ENCODE measurements around the gene DPAGT1. TPM values are rescaled to one million over a fixed set of nuclear protein-coding genes. Genes with fewer than 3 reads are reported as not detected.

The DPAGT1 gene
- total RNA-seq: 10 to 100 TPM; 26.7 to 62.6 TPM

GRCh38 chr11:119101759-119102423 is at the start of gene DPAGT1:
Gene DPAGT1, minus strand, starts transcription at chr11:119101853. Its CDS starts 198 bp downstream, at chr11:119101655.
- peak; percentile 90 to 97 (median 94) for DNase-seq
- intact Hi-C loops (cut with DNase I): no loop called here

GRCh38 chr11:119149786-119150275 is 48.2 kb upstream of the DPAGT1 start:
- Histone ChIP-seq H3K27me3 (peaks cover 0 to 11% of the 10 kb centered on the region in 2 donors), H3K36me3 (replicated peaks in 1 of 2; ENCODE audit: insufficient read depth in 1 of 2, low read depth in 2 of 2) (no peaks in the 10 kb centered on the region), H3K4me1 (peaks cover 17% of the 10 kb centered on the region), H3K9me3 (no peaks in the 10 kb centered on the region), H3K27ac (no peak overlapping the region), H3K4me3 (no peak overlapping the region)
- DNase-seq (no peak), ATAC-seq (no peak)
- WGBS, 2 donors: 33 to 41% methylated on average over 20 to 32 of the region's 33 CpGs
- intact Hi-C loops (cut with DNase I): no loop called here
- no peak for TF ChIP-seq CTCF (IDR thresholded peaks at IDR 0.05)
- no peak for TF ChIP-seq POLR2A (IDR thresholded peaks at IDR 0.05)

More at GRCh38 chr11:119101759-119102423, at the start of gene DPAGT1:
- H3K4me3 ChIP-seq: peak within 1 kb of the TSS; percentile 65 to 79
- no peaks in the 10 kb centered on the region for H3K9me3 ChIP-seq
- H3K36me3 ChIP-seq (replicated peaks in 1 of 2; ENCODE audit: insufficient read depth in 1 of 2, low read depth in 2 of 2): peaks cover 0 to 12% of the 10 kb centered on the region in 2 donors
- no peaks in the 10 kb centered on the region for H3K27me3 ChIP-seq
- peaks cover 29% of the 10 kb centered on the region for H3K4me1 ChIP-seq
- peak within 1 kb of the TSS; percentile 78 to 96 (median 92) for H3K27ac ChIP-seq
- peak in 1 of 7 experiments; percentile 7 for TF ChIP-seq CTCF (IDR thresholded peaks at IDR 0.05)
- peak in 2 of 3 donors; percentile 59 to 66 for TF ChIP-seq POLR2A (IDR thresholded peaks at IDR 0.05)
- ATAC-seq: peak; percentile 94
- 0% methylated on average over 32 of the region's 32 CpGs for WGBS, 2 donors

- H3K27me3 ChIP-seq: peaks cover 0 to 11% of the 10 kb centered on the region in 2 donors
- ATAC-seq (peak; percentile 34), DNase-seq (peak in 2 of 4 donors; percentile 33 to 35)
- 0 to 1% methylated on average over 5 to 44 of the region's 73 CpGs for WGBS, 2 donors
- H3K27ac ChIP-seq: no peak within 1 kb of the TSS
- peak within 1 kb of the TSS in 1 of 2 donors; percentile 18 for H3K4me3 ChIP-seq
- no peaks in the 10 kb centered on the region for H3K9me3 ChIP-seq
- peaks cover 17% of the 10 kb centered on the region for H3K4me1 ChIP-seq
- intact Hi-C loops (cut with DNase I): no loop called here
- H3K36me3 ChIP-seq (replicated peaks in 1 of 2; ENCODE audit: insufficient read depth in 1 of 2, low read depth in 2 of 2): no peaks in the 10 kb centered on the region
- no peak for TF ChIP-seq CTCF (IDR thresholded peaks at IDR 0.05)
- TF ChIP-seq POLR2A (IDR thresholded peaks at IDR 0.05): no peak
These were observed 47.5 kb upstream of the DPAGT1 start, which contains the start of gene ABCG4 for GRCh38 chr11:119149018-119149785. Gene ABCG4, plus strand, starts transcription at chr11:119149052. Its CDS starts 914 bp downstream, at chr11:119149966.

GRCh38 chr11:119148720-119149017 is 47.0 kb upstream of the DPAGT1 start:
- no peak for DNase-seq
- TF ChIP-seq CTCF (IDR thresholded peaks at IDR 0.05): no peak
- TF ChIP-seq POLR2A (IDR thresholded peaks at IDR 0.05): no peak
- no peaks in the 10 kb centered on the region for H3K36me3 ChIP-seq (replicated peaks in 1 of 2; ENCODE audit: insufficient read depth in 1 of 2, low read depth in 2 of 2)
- peaks cover 0 to 11% of the 10 kb centered on the region in 2 donors for H3K27me3 ChIP-seq
- peaks cover 17% of the 10 kb centered on the region for H3K4me1 ChIP-seq
- intact Hi-C loops (cut with DNase I): no loop called here
- H3K27ac ChIP-seq: no peak overlapping the region
- H3K4me3 ChIP-seq: peak overlapping the region in 1 of 2 donors; percentile 18
- H3K9me3 ChIP-seq: no peaks in the 10 kb centered on the region
- 1 to 3% methylated on average over 13 to 16 of the region's 16 CpGs for WGBS, 2 donors
- ATAC-seq: peak; percentile 2
